ENCODE data around the gene OTULIN.

The OTULIN gene

GRCh38 chr5:14727428-14727865, 62.9 kb downstream of the OTULIN start:
- Histone ChIP-seq H3K4me3 (replicated peaks; ENCODE audit: low read depth, low read length) (no peak overlapping the region), H3K36me3 (ENCODE audit: control insufficient read depth, insufficient read depth, low read length) (no peaks in the 10 kb centered on the region; the same call in 1 of the 2 replicates), H3K27me3 (replicated peaks; ENCODE audit: control insufficient read depth, insufficient read depth, low read length) (no peaks in the 10 kb centered on the region)
- TF ChIP-seq CTCF (IDR thresholded peaks at IDR 0.05; ENCODE audit: insufficient read depth, low read length, poor library complexity, severe bottlenecking), result peak; percentile 89
- no peak for DNase-seq (ENCODE audit: extremely low read depth, insufficient read length)

GRCh38 chr5:14727928-14728458, 63.5 kb downstream of the OTULIN start:
- DNase-seq (ENCODE audit: extremely low read depth, insufficient read length), result no peak
- H3K36me3 ChIP-seq (ENCODE audit: control insufficient read depth, insufficient read depth, low read length), result no peaks in the 10 kb centered on the region; the same call in 1 of the 2 replicates
- no peak overlapping the region for H3K4me3 ChIP-seq (replicated peaks; ENCODE audit: low read depth, low read length)
- H3K27me3 ChIP-seq (replicated peaks; ENCODE audit: control insufficient read depth, insufficient read depth, low read length), result no peaks in the 10 kb centered on the region
- no peak for TF ChIP-seq CTCF (IDR thresholded peaks at IDR 0.05; ENCODE audit: insufficient read depth, low read length, poor library complexity, severe bottlenecking)

GRCh38 chr5:14728459-14728938, 64.0 kb downstream of the OTULIN start:
- Histone ChIP-seq H3K36me3 (ENCODE audit: control insufficient read depth, insufficient read depth, low read length) (no peaks in the 10 kb centered on the region; the same call in 1 of the 2 replicates), H3K4me3 (replicated peaks; ENCODE audit: low read depth, low read length) (no peak overlapping the region), H3K27me3 (replicated peaks; ENCODE audit: control insufficient read depth, insufficient read depth, low read length) (no peaks in the 10 kb centered on the region)
- no peak for DNase-seq (ENCODE audit: extremely low read depth, insufficient read length)
- no peak for TF ChIP-seq CTCF (IDR thresholded peaks at IDR 0.05; ENCODE audit: insufficient read depth, low read length, poor library complexity, severe bottlenecking)

DNA sequence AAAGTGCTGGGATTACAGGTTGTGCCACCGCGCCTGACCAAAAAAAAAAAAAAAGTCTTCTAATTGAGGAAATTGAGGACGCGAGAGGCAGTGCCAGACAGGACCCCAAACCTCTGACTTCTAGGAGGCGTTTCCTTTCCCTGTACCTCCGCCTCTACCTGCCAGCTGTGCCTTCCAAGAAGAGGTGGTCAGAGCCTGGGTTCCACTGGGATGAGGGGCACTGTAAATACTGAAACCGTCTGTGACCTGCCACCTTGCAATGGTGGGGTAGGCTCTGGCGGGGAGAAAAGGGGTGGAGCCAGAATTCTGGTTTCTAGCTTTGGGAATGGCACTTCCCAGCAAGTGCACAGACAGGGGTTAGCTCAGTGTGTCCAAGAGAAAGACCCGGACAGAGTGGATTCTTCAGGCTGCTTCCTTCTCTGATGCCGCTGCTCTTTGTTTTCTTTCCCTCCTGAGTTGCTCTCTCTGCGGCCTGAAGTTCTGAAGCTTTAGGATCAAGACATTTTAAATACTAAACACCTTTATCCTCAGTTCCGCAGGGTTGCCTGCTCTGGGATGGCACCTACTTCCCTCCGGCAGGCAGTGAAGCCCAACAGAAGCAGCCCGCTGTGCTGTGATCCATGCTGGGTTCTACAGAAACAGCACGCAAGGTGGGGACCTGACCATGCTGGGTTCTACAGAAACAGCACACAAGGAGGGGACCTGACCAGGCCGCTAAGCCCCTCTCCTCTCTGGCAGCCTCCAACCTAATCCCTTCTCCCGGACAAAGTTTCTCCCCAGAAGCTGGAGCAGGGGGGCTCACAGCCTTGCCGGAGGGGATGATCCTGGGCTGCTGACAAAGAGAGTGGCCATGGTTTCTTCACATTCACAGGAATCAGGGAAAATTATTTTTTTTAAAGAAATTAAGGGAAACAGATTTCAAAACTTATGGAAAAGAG, 65.2 kb downstream of the OTULIN start:
- no peak for DNase-seq (ENCODE audit: extremely low read depth, insufficient read length)
- Histone ChIP-seq H3K36me3 (ENCODE audit: control insufficient read depth, insufficient read depth, low read length) (no peaks in the 10 kb centered on the region; the same call in 1 of the 2 replicates), H3K4me3 (replicated peaks; ENCODE audit: low read depth, low read length) (no peak overlapping the region), H3K27me3 (replicated peaks; ENCODE audit: control insufficient read depth, insufficient read depth, low read length) (no peaks in the 10 kb centered on the region)
- no peak for TF ChIP-seq CTCF (IDR thresholded peaks at IDR 0.05; ENCODE audit: insufficient read depth, low read length, poor library complexity, severe bottlenecking)

- DNase-seq (ENCODE audit: extremely low read depth, insufficient read length), result no peak
- H3K4me3 ChIP-seq (replicated peaks; ENCODE audit: low read depth, low read length), result no peak overlapping the region
- H3K27me3 ChIP-seq (replicated peaks; ENCODE audit: control insufficient read depth, insufficient read depth, low read length), result no peaks in the 10 kb centered on the region
- no peaks in the 10 kb centered on the region; the same call in 1 of the 2 replicates for H3K36me3 ChIP-seq (ENCODE audit: control insufficient read depth, insufficient read depth, low read length)
- TF ChIP-seq CTCF (IDR thresholded peaks at IDR 0.05; ENCODE audit: insufficient read depth, low read length, poor library complexity, severe bottlenecking), result no peak
Observed at GRCh38 chr5:14730466-14730865, 65.9 kb downstream of the OTULIN start.
